Spleen (tissue), 7 donors: ENCODE measurements around the gene SLAMF7.

Experiments used
- POLR2A ChIP-seq, 3 donors: fragments of 450-650 bp; IDR thresholded peaks; one replicate each; pipeline ENCODE4 v1.5.1; 2017; ENCODE audit warnings: antibody characterized with exemption in 3 of 3, mild to moderate bottlenecking in 1 of 3
- POLR2AphosphoS5 ChIP-seq, 3 donors: sonication (generic); formaldehyde crosslinking; IDR thresholded peaks; one replicate each; pipeline ENCODE4 v1.5.1; 2017; ENCODE audit warnings: antibody characterized with exemption in 3 of 3
- TF ChIP-seq, protein P1 (sequence below), 11 experiments: fragments of 200-600 bp in 7 of 11; fragments of 450-650 bp in 4 of 11; sonication (generic) in 4 of 11; IDR thresholded peaks in 8 of 11; conservative IDR thresholded peaks in 3 of 11; 1 replicate in 7 of 11; 2 replicates in 4 of 11; pipeline versions ENCODE4 v1.4.0 to v1.8.0; 2016 to 2021; ENCODE audit warnings: antibody characterized with exemption in 11 of 11, inconsistent platforms in 4 of 11, mild to moderate bottlenecking in 1 of 11
- donor health status: DM: no; HTN: no; CAD: no; lungs with moderate emphysema.
- donor health status: DM: no; HTN: no; CAD: no.
- donor health status: DM: no; HTN: no; CAD: no.

DNA sequence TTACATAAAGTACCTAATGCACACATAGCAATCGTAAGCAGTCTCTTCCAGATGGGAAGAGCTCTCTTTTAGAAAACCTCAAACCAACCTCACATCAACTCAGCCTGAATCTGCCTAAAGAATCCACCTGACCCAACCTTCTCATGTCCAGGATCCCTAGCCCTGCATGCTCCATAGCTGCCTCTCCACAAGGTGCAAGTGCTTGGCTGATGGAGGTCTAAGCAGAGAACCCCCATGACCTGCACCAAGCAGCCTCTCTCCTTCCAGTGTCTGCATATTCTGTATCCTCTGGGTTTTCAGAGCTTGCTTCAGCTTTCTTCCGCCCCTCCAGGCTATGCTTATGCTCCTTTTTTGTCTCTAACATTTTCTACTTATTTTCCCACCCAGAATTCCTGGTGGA is 59.4 kb downstream of the SLAMF7 start:
- TF ChIP-seq, protein P1, sequence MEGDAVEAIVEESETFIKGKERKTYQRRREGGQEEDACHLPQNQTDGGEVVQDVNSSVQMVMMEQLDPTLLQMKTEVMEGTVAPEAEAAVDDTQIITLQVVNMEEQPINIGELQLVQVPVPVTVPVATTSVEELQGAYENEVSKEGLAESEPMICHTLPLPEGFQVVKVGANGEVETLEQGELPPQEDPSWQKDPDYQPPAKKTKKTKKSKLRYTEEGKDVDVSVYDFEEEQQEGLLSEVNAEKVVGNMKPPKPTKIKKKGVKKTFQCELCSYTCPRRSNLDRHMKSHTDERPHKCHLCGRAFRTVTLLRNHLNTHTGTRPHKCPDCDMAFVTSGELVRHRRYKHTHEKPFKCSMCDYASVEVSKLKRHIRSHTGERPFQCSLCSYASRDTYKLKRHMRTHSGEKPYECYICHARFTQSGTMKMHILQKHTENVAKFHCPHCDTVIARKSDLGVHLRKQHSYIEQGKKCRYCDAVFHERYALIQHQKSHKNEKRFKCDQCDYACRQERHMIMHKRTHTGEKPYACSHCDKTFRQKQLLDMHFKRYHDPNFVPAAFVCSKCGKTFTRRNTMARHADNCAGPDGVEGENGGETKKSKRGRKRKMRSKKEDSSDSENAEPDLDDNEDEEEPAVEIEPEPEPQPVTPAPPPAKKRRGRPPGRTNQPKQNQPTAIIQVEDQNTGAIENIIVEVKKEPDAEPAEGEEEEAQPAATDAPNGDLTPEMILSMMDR (IDR thresholded peaks at IDR 0.05 in 8 of 11, conservative IDR thresholded peaks at IDR 0.05 in 3 of 11): no peak
- TF ChIP-seq POLR2A (IDR thresholded peaks at IDR 0.05) (no peak), POLR2AphosphoS5 (IDR thresholded peaks at IDR 0.05) (no peak)
